ENCODE measurements around the gene CBLIF.

Gene CBLIF

DNA sequence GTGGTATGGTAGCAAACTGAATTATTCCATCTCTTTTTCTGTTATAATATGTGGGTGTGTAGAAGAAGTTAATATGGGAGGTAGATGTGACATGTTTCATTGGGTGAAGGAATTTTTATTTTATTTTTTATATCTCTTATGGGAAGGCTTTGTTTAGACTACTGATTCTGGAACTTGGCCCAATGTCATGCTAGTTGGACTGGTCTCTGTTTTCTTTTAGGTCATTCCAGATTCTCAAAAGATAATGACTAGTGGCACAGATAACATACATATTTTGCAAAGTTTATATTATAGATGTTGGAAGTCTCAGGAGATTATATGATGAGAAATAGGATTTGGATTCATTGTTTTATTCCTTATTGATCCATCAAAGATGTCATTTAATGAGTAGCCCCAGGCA, 32.0 kb upstream of the CBLIF start:
- H3K14ac ChIP-seq (ENCODE audit: low read length) = no peak overlapping the region
- no peak overlapping the region for H3K4me3 ChIP-seq (ENCODE audit: low read length in 2 of 2)
- no peak overlapping the region for H2AFZ ChIP-seq (ENCODE audit: low read length)
- no peak for DNase-seq (ENCODE audit: low spot score)
- no peaks in the 10 kb centered on the region for H3K79me1 ChIP-seq (ENCODE audit: low read depth, low read length)
- no peak overlapping the region for H3K4me2 ChIP-seq (ENCODE audit: insufficient read depth, low read length, poor library complexity, severe bottlenecking)
- no peaks in the 10 kb centered on the region for H3K27me3 ChIP-seq (ENCODE audit: control insufficient read depth in 3 of 3, insufficient read depth in 3 of 3, low read depth in 1 of 3, low read length in 3 of 3)
- H2AK5ac ChIP-seq (ENCODE audit: low read depth, low read length) = no peak overlapping the region
- H3K4me1 ChIP-seq (ENCODE audit: control insufficient read depth in 2 of 2, insufficient read depth in 1 of 2, low read depth in 1 of 2, low read length in 2 of 2) = no peaks in the 10 kb centered on the region
- H3K27ac ChIP-seq (replicated peaks; ENCODE audit: low read length) = no peak overlapping the region
- no peak overlapping the region for H3K4ac ChIP-seq (ENCODE audit: low read length)
- no peak overlapping the region for H2BK15ac ChIP-seq (ENCODE audit: low read length)
- no peak overlapping the region for H2BK12ac ChIP-seq (ENCODE audit: low read length)
- H3K23ac ChIP-seq (ENCODE audit: low read depth, low read length, poor library complexity) = no peak overlapping the region
- no peak overlapping the region for H3K9ac ChIP-seq (ENCODE audit: low read depth, low read length, poor library complexity)
- no peak overlapping the region for H2BK5ac ChIP-seq (ENCODE audit: low read length)
- H4K8ac ChIP-seq (ENCODE audit: low read depth, low read length) = no peak overlapping the region
- H3K9me3 ChIP-seq (replicated peaks in 1 of 2; ENCODE audit: control insufficient read depth in 2 of 2, insufficient read depth in 1 of 2, low read depth in 1 of 2, low read length in 2 of 2) = no peaks in the 10 kb centered on the region
- H3K18ac ChIP-seq (ENCODE audit: low read length) = no peak overlapping the region
- H2BK120ac ChIP-seq (ENCODE audit: low read depth, low read length) = no peak overlapping the region
- H4K91ac ChIP-seq (ENCODE audit: low read depth, low read length, poor library complexity) = no peak overlapping the region
- H3K36me3 ChIP-seq (replicated peaks in 1 of 2; ENCODE audit: control insufficient read depth in 2 of 2, insufficient read depth in 2 of 2, low read length in 2 of 2) = no peaks in the 10 kb centered on the region

DNA sequence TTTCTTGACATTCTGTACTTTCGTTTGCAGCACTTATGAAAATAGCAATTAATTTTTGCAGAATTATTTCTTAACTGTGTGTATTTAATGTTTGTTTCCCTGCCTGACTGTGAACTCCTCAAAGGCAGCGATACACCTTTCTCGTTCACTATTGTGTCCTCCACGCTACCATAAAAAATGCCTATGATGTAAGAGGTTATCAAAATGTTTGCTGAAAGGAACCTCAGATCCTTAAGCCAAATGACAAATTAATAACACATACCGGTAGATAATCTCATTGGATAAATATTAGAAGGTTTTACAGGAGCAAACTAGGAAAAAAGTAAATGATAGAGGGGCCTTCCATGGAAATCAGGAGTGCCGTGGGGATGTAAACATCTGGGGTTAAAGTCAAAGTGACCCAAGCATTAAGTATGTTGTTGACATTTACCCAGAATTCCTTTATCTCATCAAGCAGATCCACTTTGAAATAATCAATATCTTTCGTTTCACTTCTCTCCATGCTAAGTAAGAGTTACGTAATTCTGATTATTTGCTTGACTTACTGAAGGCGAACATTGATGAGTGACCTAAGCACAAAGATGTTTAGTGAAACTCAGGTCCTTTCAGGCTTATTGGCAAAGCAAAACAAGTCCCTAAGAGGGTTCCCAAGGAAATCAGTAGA, 30.7 kb upstream of the CBLIF start:
- no peak overlapping the region for H3K9ac ChIP-seq (ENCODE audit: low read depth, low read length, poor library complexity)
- H2AFZ ChIP-seq (ENCODE audit: low read length) = no peak overlapping the region
- no peak overlapping the region for H2BK15ac ChIP-seq (ENCODE audit: low read length)
- H3K27ac ChIP-seq (replicated peaks; ENCODE audit: low read length) = no peak overlapping the region
- H3K4me3 ChIP-seq (ENCODE audit: low read length in 2 of 2) = no peak overlapping the region
- H2BK5ac ChIP-seq (ENCODE audit: low read length) = no peak overlapping the region
- H3K79me1 ChIP-seq (ENCODE audit: low read depth, low read length) = no peaks in the 10 kb centered on the region
- H3K9me3 ChIP-seq (replicated peaks in 1 of 2; ENCODE audit: control insufficient read depth in 2 of 2, insufficient read depth in 1 of 2, low read depth in 1 of 2, low read length in 2 of 2) = no peaks in the 10 kb centered on the region
- no CpG with 5 or more reads among the region's 9 CpGs for WGBS, 2 donors (ENCODE audit: extremely low coverage in 2 of 2, insufficient read length in 2 of 2, insufficient replicate concordance in 1 of 2)
- no peak overlapping the region for H3K23ac ChIP-seq (ENCODE audit: low read depth, low read length, poor library complexity)
- H3K4me2 ChIP-seq (ENCODE audit: insufficient read depth, low read length, poor library complexity, severe bottlenecking) = no peak overlapping the region
- H2BK120ac ChIP-seq (ENCODE audit: low read depth, low read length) = no peak overlapping the region
- no peak overlapping the region for H2AK5ac ChIP-seq (ENCODE audit: low read depth, low read length)
- no peak for DNase-seq (ENCODE audit: low spot score)
- no peak overlapping the region for H3K18ac ChIP-seq (ENCODE audit: low read length)
- no peaks in the 10 kb centered on the region for H3K27me3 ChIP-seq (ENCODE audit: control insufficient read depth in 3 of 3, insufficient read depth in 3 of 3, low read depth in 1 of 3, low read length in 3 of 3)
- no peaks in the 10 kb centered on the region for H3K4me1 ChIP-seq (ENCODE audit: control insufficient read depth in 2 of 2, insufficient read depth in 1 of 2, low read depth in 1 of 2, low read length in 2 of 2)
- no peak overlapping the region for H3K4ac ChIP-seq (ENCODE audit: low read length)
- no peaks in the 10 kb centered on the region for H3K36me3 ChIP-seq (replicated peaks in 1 of 2; ENCODE audit: control insufficient read depth in 2 of 2, insufficient read depth in 2 of 2, low read length in 2 of 2)
- H2BK12ac ChIP-seq (ENCODE audit: low read length) = no peak overlapping the region
- H4K91ac ChIP-seq (ENCODE audit: low read depth, low read length, poor library complexity) = no peak overlapping the region
- no peak overlapping the region for H4K8ac ChIP-seq (ENCODE audit: low read depth, low read length)
- H3K14ac ChIP-seq (ENCODE audit: low read length) = no peak overlapping the region

DNA sequence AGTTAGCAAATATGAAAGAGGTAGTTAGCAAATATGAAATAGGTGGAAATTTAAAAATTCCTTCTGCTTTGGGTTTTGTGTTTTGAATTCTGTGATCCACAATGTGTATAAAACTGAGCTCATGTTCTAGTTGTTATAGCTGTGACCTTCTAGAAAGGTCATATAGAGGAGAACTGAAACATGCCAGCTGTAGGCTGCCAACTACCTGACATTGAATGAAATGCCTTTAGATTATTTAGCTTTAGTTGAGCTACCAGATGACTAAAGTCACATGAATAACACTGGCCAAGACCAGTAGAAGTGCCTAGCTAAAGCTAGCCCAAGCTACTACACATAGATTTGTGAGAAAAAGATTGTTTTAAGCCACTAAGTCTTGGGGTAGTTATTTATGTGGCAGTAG, 26.8 kb upstream of the CBLIF start:
- Histone ChIP-seq H2BK15ac (ENCODE audit: low read length) (no peak overlapping the region), H2BK12ac (ENCODE audit: low read length) (no peak overlapping the region), H3K9ac (ENCODE audit: low read depth, low read length, poor library complexity) (no peak overlapping the region), H3K79me1 (ENCODE audit: low read depth, low read length) (no peaks in the 10 kb centered on the region), H2AFZ (ENCODE audit: low read length) (no peak overlapping the region), H4K8ac (ENCODE audit: low read depth, low read length) (no peak overlapping the region), H3K4ac (ENCODE audit: low read length) (no peak overlapping the region), H3K4me3 (ENCODE audit: low read length in 2 of 2) (no peak overlapping the region), H3K27ac (replicated peaks; ENCODE audit: low read length) (no peak overlapping the region), H3K4me1 (ENCODE audit: control insufficient read depth in 2 of 2, insufficient read depth in 1 of 2, low read depth in 1 of 2, low read length in 2 of 2) (no peaks in the 10 kb centered on the region), H2AK5ac (ENCODE audit: low read depth, low read length) (no peak overlapping the region), H3K9me3 (replicated peaks in 1 of 2; ENCODE audit: control insufficient read depth in 2 of 2, insufficient read depth in 1 of 2, low read depth in 1 of 2, low read length in 2 of 2) (no peaks in the 10 kb centered on the region), H3K23ac (ENCODE audit: low read depth, low read length, poor library complexity) (no peak overlapping the region), H3K36me3 (replicated peaks in 1 of 2; ENCODE audit: control insufficient read depth in 2 of 2, insufficient read depth in 2 of 2, low read length in 2 of 2) (no peaks in the 10 kb centered on the region), H2BK5ac (ENCODE audit: low read length) (no peak overlapping the region), H3K18ac (ENCODE audit: low read length) (no peak overlapping the region), H3K14ac (ENCODE audit: low read length) (no peak overlapping the region), H2BK120ac (ENCODE audit: low read depth, low read length) (no peak overlapping the region), H4K91ac (ENCODE audit: low read depth, low read length, poor library complexity) (no peak overlapping the region), H3K27me3 (ENCODE audit: control insufficient read depth in 3 of 3, insufficient read depth in 3 of 3, low read depth in 1 of 3, low read length in 3 of 3) (no peaks in the 10 kb centered on the region), H3K4me2 (ENCODE audit: insufficient read depth, low read length, poor library complexity, severe bottlenecking) (no peak overlapping the region)
- no peak for DNase-seq (ENCODE audit: low spot score)

DNA sequence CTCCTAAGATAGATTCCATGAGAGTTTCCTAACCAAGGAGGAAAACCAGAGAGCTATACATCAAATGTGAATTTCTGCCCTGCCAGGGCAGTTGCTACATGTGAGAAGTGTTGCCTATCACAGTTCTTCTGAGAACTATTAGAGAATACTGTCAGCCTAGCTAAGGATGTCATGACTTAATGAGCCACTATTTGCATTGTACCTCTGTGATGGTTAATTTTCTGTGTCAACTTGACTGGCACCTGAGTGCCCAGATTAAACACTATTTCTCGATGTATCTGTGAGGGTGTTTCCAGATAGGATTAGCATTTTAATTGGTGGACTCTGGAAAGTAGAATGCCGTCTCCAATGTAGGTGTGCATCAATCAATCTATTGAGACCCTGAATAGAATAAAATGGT, 22.6 kb upstream of the CBLIF start:
- H2BK15ac ChIP-seq (ENCODE audit: low read length) = no peak overlapping the region
- H3K9me3 ChIP-seq (replicated peaks in 1 of 2; ENCODE audit: control insufficient read depth in 2 of 2, insufficient read depth in 1 of 2, low read depth in 1 of 2, low read length in 2 of 2) = no peaks in the 10 kb centered on the region
- H3K23ac ChIP-seq (ENCODE audit: low read depth, low read length, poor library complexity) = no peak overlapping the region
- H3K4me1 ChIP-seq (ENCODE audit: control insufficient read depth in 2 of 2, insufficient read depth in 1 of 2, low read depth in 1 of 2, low read length in 2 of 2) = no peaks in the 10 kb centered on the region
- no CpG with 5 or more reads among the region's 2 CpGs for WGBS, 2 donors (ENCODE audit: extremely low coverage in 2 of 2, insufficient read length in 2 of 2, insufficient replicate concordance in 1 of 2)
- H3K4me3 ChIP-seq (ENCODE audit: low read length in 2 of 2) = no peak overlapping the region
- no peak overlapping the region for H4K91ac ChIP-seq (ENCODE audit: low read depth, low read length, poor library complexity)
- no peak overlapping the region for H4K8ac ChIP-seq (ENCODE audit: low read depth, low read length)
- H3K27ac ChIP-seq (replicated peaks; ENCODE audit: low read length) = no peak overlapping the region
- no peak for DNase-seq (ENCODE audit: low spot score)
- H3K4me2 ChIP-seq (ENCODE audit: insufficient read depth, low read length, poor library complexity, severe bottlenecking) = no peak overlapping the region
- no peak overlapping the region for H2BK120ac ChIP-seq (ENCODE audit: low read depth, low read length)
- no peak overlapping the region for H2AFZ ChIP-seq (ENCODE audit: low read length)
- H3K36me3 ChIP-seq (replicated peaks in 1 of 2; ENCODE audit: control insufficient read depth in 2 of 2, insufficient read depth in 2 of 2, low read length in 2 of 2) = no peaks in the 10 kb centered on the region
- H2BK12ac ChIP-seq (ENCODE audit: low read length) = no peak overlapping the region
- H3K79me1 ChIP-seq (ENCODE audit: low read depth, low read length) = no peaks in the 10 kb centered on the region
- H3K18ac ChIP-seq (ENCODE audit: low read length) = no peak overlapping the region
- H2AK5ac ChIP-seq (ENCODE audit: low read depth, low read length) = no peak overlapping the region
- no peaks in the 10 kb centered on the region for H3K27me3 ChIP-seq (ENCODE audit: control insufficient read depth in 3 of 3, insufficient read depth in 3 of 3, low read depth in 1 of 3, low read length in 3 of 3)
- no peak overlapping the region for H3K9ac ChIP-seq (ENCODE audit: low read depth, low read length, poor library complexity)
- no peak overlapping the region for H3K4ac ChIP-seq (ENCODE audit: low read length)
- no peak overlapping the region for H2BK5ac ChIP-seq (ENCODE audit: low read length)
- no peak overlapping the region for H3K14ac ChIP-seq (ENCODE audit: low read length)

Data from neuronal stem cell (in vitro differentiated cells).